Breast epithelium (tissue), 4 donors: ENCODE measurements around the gene NTSR1. TPM values are rescaled to one million over a fixed set of nuclear protein-coding genes. Genes with fewer than 3 reads are reported as not detected.

ENCODE experiments used
- DNase-seq, 2 donors: peaks; one replicate each; pipeline ENCODE4 v3.0.0-alpha.2; 2019; ENCODE audit warnings: low spot score in 2 of 2
- H3K27ac ChIP-seq, 2 donors: fragments of 200-600 bp; sonication (generic) in 1 of 2; one replicate each; pipeline ENCODE4 v1.5.1; 2016 to 2019; ENCODE audit warnings: mild to moderate bottlenecking in 1 of 2
- H3K27me3 ChIP-seq, 2 donors: fragments of 200-600 bp; sonication (generic) in 1 of 2; one replicate each; pipeline versions ENCODE4 v1.5.1 to v1.6.0; 2017 to 2019; ENCODE audit warnings: control low read depth in 1 of 2, mild to moderate bottlenecking in 1 of 2
- H3K36me3 ChIP-seq: fragments of 200-600 bp; one replicate; pipeline ENCODE4 v1.5.1; 2019
- H3K4me1 ChIP-seq, 2 donors: fragments of 200-600 bp; sonication (generic); one replicate each; pipeline ENCODE4 v1.5.1; 2016 to 2019; ENCODE audit warnings: control low read depth in 1 of 2
- H3K4me3 ChIP-seq, 3 donors: fragments of 200-600 bp; sonication (generic); 1 replicate in 2 of 3; 2 replicates in 1 of 3; pipeline ENCODE4 v1.5.1; 2016 to 2019; ENCODE audit warnings: mild to moderate bottlenecking in 3 of 3, moderate library complexity in 2 of 3
- H3K9me3 ChIP-seq, 2 donors: fragments of 200-600 bp; sonication (generic) in 1 of 2; one replicate each; pipeline ENCODE4 v1.5.1; 2016 to 2019; ENCODE audit warnings: control low read depth in 1 of 2
- POLR2A ChIP-seq: fragments of 450-650 bp; IDR thresholded peaks from one replicate; pipeline ENCODE4 v1.6.1; 2016; ENCODE audit warnings: antibody characterized with exemption, mild to moderate bottlenecking, moderate library complexity
- POLR2AphosphoS5 ChIP-seq, 3 donors: sonication (generic); formaldehyde crosslinking; IDR thresholded peaks; one replicate each; pipeline ENCODE4 v1.6.1; 2017; ENCODE audit warnings: antibody characterized with exemption in 3 of 3
- intact Hi-C: fragments of 100-400 bp; cut with DNase I; formaldehyde crosslinking; loops from one replicate; pipeline ENCODE4 v1.15.1; 2023; ENCODE audit warnings: low total_unique reads
- total RNA-seq, 3 donors: library from RNA; depleted of rRNA; stranded (reverse); fragments of >200 nt; gene quantifications; one replicate each; pipeline ENCODE4 v1.1.0, GENCODE V29; 2016
- TF ChIP-seq, protein P1 (sequence below), 3 donors: fragments of 450-650 bp; IDR thresholded peaks; one replicate each; pipeline ENCODE4 v1.5.1; 2016 to 2017; ENCODE audit warnings: antibody characterized with exemption in 3 of 3, mild to moderate bottlenecking in 3 of 3, moderate library complexity in 3 of 3

Gene NTSR1
- total RNA-seq, 3 donors from 2014 or later = under 0.01 TPM; not detected in 2

DNA sequence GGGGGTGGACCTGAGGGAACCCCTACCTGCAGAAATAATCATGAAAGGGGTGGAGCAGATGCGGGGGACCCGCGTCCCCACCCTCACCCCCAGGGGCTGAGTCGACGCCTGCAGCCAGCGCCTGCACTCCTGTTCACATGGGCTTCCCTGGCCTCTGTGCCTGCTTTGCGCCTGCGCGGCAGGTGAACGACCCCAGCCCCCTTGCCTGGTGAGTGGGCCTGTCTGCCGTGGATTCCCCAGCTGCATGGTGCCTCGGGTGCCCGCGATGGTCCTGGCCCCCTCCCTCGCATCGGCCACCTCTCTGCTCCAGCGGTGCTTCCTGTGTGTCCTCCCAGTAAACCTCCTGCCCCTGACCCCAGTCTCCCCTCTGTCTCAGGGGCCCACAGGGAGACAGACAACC lies 18.8 kb upstream of the NTSR1 start:
- TF ChIP-seq POLR2A = no peak
- TF ChIP-seq, protein P1, sequence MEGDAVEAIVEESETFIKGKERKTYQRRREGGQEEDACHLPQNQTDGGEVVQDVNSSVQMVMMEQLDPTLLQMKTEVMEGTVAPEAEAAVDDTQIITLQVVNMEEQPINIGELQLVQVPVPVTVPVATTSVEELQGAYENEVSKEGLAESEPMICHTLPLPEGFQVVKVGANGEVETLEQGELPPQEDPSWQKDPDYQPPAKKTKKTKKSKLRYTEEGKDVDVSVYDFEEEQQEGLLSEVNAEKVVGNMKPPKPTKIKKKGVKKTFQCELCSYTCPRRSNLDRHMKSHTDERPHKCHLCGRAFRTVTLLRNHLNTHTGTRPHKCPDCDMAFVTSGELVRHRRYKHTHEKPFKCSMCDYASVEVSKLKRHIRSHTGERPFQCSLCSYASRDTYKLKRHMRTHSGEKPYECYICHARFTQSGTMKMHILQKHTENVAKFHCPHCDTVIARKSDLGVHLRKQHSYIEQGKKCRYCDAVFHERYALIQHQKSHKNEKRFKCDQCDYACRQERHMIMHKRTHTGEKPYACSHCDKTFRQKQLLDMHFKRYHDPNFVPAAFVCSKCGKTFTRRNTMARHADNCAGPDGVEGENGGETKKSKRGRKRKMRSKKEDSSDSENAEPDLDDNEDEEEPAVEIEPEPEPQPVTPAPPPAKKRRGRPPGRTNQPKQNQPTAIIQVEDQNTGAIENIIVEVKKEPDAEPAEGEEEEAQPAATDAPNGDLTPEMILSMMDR (IDR thresholded peaks at IDR 0.05) = no peak
- TF ChIP-seq POLR2AphosphoS5 (IDR thresholded peaks at IDR 0.05) = no peak
- no peak for DNase-seq
- Histone ChIP-seq H3K36me3 (no peaks in the 10 kb centered on the region), H3K27me3 (peaks cover 4 to 37% of the 10 kb centered on the region in 2 donors), H3K9me3 (no peaks in the 10 kb centered on the region), H3K27ac (no peak overlapping the region), H3K4me3 (no peak overlapping the region), H3K4me1 (no peaks in the 10 kb centered on the region)
- intact Hi-C loops = loop anchor here (10.0 kb wide), 1 partner anchor 95 kb away; no protein-coding TSS in a partner anchor

DNA sequence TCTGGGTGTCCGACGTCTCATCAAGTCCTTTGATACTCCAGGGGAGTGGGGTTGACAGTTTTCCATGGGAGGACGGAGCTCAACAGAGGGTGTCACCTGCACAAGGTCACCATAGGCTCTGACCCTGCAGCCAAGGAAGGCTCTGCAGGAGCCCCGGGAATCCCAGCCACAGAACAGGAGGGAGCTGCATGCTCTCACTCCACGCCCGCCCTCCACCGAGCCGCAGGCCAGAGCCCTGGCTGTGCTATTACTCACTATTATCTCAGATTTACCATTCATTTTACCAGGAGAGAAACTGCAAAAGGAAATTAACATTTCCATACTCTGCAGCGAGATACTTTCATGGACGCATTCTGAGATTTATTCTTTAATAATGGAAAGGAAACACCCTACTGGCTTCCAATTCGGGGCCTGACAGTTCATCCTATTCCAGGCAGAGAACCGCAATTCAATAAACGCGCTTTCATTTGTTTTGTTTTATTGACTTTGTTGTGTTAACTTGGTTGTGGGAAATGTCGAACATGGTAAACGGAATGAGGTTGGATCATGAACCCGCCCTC lies 18.3 kb upstream of the NTSR1 start:
- H3K36me3 ChIP-seq = no peaks in the 10 kb centered on the region
- no peaks in the 10 kb centered on the region for H3K4me1 ChIP-seq
- DNase-seq = no peak
- intact Hi-C loops = loop anchor here (10.0 kb wide), 1 partner anchor 94 kb away; no protein-coding TSS in a partner anchor
- H3K27me3 ChIP-seq = peaks cover 4 to 32% of the 10 kb centered on the region in 2 donors
- no peak overlapping the region for H3K27ac ChIP-seq
- no peak for TF ChIP-seq POLR2A
- TF ChIP-seq, protein P1 (IDR thresholded peaks at IDR 0.05) = no peak
- no peak for TF ChIP-seq POLR2AphosphoS5 (IDR thresholded peaks at IDR 0.05)
- no peak overlapping the region for H3K4me3 ChIP-seq
- no peaks in the 10 kb centered on the region for H3K9me3 ChIP-seq

DNA sequence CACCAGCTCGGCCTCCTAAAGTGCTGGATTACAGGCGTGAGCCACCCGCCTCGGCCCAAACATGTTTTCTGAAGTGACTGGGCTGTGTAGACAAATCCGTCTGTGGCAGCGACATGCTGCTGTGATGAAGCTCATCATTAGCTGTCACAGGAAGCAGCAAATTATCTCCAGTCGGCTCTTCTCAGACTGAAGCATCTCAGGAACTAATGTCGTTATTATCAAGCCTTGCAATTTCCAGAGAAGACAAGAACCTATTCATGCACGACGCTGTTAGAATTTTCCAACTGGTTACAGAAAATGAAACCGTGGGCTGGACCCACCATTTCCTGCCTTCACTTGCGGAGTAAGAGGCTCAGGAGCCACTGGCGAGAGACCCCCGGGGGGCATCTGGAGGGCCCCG lies 17.1 kb upstream of the NTSR1 start:
- TF ChIP-seq POLR2AphosphoS5 (IDR thresholded peaks at IDR 0.05) = no peak
- TF ChIP-seq, protein P1 (IDR thresholded peaks at IDR 0.05) = no peak
- TF ChIP-seq POLR2A = no peak
- intact Hi-C loops = loop anchor here (10.0 kb wide), 1 partner anchor 93 kb away; no protein-coding TSS in a partner anchor
- H3K4me1 ChIP-seq = no peaks in the 10 kb centered on the region
- H3K9me3 ChIP-seq = no peaks in the 10 kb centered on the region
- no peaks in the 10 kb centered on the region for H3K36me3 ChIP-seq
- no peak overlapping the region for H3K27ac ChIP-seq
- peaks cover 4 to 24% of the 10 kb centered on the region in 2 donors for H3K27me3 ChIP-seq
- no peak for DNase-seq
- no peak overlapping the region for H3K4me3 ChIP-seq

DNA sequence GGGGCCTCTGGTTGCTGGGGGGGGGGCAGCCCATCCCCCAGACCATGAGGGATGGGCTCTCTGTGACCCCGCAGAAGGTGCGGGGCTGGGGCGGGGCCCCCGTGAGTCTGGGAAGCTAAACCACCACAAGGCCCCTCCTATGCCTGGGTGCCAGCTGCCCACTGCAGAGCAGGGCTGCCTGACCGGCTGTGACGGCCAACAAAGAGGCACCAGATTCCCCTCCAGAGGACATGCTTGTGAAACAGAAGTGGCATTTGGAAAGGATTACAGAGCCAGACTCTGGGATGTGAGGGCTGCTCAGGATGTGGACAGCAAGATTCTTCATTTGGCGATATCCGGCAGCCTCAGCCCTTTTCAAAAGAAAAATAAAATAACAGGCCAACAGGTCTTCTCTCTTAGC lies 16.5 kb upstream of the NTSR1 start:
- Histone ChIP-seq H3K4me3 (no peak overlapping the region), H3K36me3 (no peaks in the 10 kb centered on the region), H3K27ac (no peak overlapping the region), H3K27me3 (peaks cover 4 to 24% of the 10 kb centered on the region in 2 donors), H3K4me1 (no peaks in the 10 kb centered on the region), H3K9me3 (no peaks in the 10 kb centered on the region)
- TF ChIP-seq POLR2A (no peak), POLR2AphosphoS5 (IDR thresholded peaks at IDR 0.05) (no peak)
- TF ChIP-seq, protein P1 (IDR thresholded peaks at IDR 0.05) = no peak
- DNase-seq = no peak
- intact Hi-C loops = loop anchor here (10.0 kb wide), 1 partner anchor 93 kb away; no protein-coding TSS in a partner anchor

DNA sequence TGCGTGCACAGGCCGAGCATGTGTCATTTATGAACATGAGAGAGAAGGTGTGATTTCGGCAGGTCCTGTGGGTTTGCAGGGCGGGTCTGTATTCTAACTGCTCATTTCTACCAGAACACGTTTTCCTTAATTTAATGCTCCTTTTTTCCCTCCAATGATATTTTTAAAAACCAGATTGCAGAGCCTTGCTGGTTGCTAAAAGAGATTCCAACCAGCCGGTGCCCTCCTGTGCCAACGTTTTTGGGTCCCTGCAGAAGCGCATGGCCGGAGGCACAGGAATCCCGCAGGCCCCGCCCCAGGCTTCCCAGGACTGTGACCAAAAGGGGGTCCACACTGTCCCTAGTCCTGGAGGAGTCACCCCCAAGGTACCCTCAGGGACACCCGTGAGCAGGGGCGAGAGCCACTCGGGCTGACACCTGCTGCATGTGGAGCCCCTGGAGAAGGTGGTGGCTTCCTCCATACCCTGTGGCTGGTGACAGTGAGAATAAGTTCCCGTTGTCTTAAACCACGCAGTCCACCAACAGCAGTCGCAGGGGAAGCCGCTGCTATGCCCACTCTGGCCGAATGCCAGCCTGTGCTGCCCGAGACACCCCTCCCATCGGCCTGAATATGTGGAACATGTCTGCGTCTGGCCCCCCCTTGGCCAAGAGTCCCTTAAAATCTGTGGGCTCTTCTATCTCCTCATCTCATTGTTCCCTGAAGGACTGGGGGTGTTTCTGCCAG lies 15.7 kb upstream of the NTSR1 start:
- H3K4me1 ChIP-seq = no peaks in the 10 kb centered on the region
- no peaks in the 10 kb centered on the region for H3K9me3 ChIP-seq
- no peak overlapping the region for H3K4me3 ChIP-seq
- no peak for TF ChIP-seq POLR2AphosphoS5 (IDR thresholded peaks at IDR 0.05)
- TF ChIP-seq POLR2A = no peak
- TF ChIP-seq, protein P1 (IDR thresholded peaks at IDR 0.05) = no peak
- H3K36me3 ChIP-seq = no peaks in the 10 kb centered on the region
- H3K27ac ChIP-seq = no peak overlapping the region
- H3K27me3 ChIP-seq = peaks cover 0 to 24% of the 10 kb centered on the region in 2 donors
- intact Hi-C loops = loop anchor here (10.0 kb wide), 1 partner anchor 92 kb away; no protein-coding TSS in a partner anchor
- DNase-seq = no peak
